CD14-positive monocyte (primary cell): ENCODE measurements around the gene WEE1. TPM values are rescaled to one million over a fixed set of nuclear protein-coding genes. Genes with fewer than 3 reads are reported as not detected.

ENCODE experiments used
- DNase-seq, 3 donors: peaks; one replicate each; pipeline ENCODE4 v3.0.0-alpha.2; 2011 to 2022
- H2AFZ ChIP-seq: 2 replicates; pipeline ENCODE4 v1.6.0; 2012; ENCODE audit warnings: mild to moderate bottlenecking, low read depth, low read length, inconsistent platforms; ENCODE audit not compliant: insufficient read depth, poor library complexity, severe bottlenecking
- H3K27ac ChIP-seq, 2 donors: 1 replicate in 1 of 2; 2 replicates in 1 of 2; pipeline ENCODE4 v1.5.1; 2012 to 2013; ENCODE audit warnings: low read length in 2 of 2, control low read depth in 1 of 2, inconsistent platforms in 1 of 2, low read depth in 1 of 2, mild to moderate bottlenecking in 1 of 2
- H3K27me3 ChIP-seq, 2 donors: one replicate each; pipeline versions ENCODE4 v1.6.0 to v1.6.1; 2011 to 2013; ENCODE audit warnings: low read length in 2 of 2; ENCODE audit not compliant: control insufficient read depth in 2 of 2, insufficient read depth in 2 of 2
- H3K36me3 ChIP-seq, 2 donors: replicated peaks in 1 of 2; 1 replicate in 1 of 2; 2 replicates in 1 of 2; pipeline versions ENCODE4 v1.5.1 to v1.6.1; 2012 to 2013; ENCODE audit warnings: low read length in 2 of 2, control low read depth in 1 of 2, inconsistent platforms in 1 of 2, mild to moderate bottlenecking in 1 of 2; ENCODE audit not compliant: insufficient read depth in 2 of 2, control insufficient read depth in 1 of 2
- H3K4me1 ChIP-seq, 2 donors: 1 replicate in 1 of 2; 2 replicates in 1 of 2; pipeline versions ENCODE4 v1.5.1 to v1.6.1; 2012 to 2013; ENCODE audit warnings: low read length in 2 of 2, control low read depth in 1 of 2, inconsistent platforms in 1 of 2, mild to moderate bottlenecking in 1 of 2, moderate library complexity in 1 of 2; ENCODE audit not compliant: insufficient read depth in 2 of 2, control insufficient read depth in 1 of 2
- H3K4me2 ChIP-seq: replicated peaks from 2 replicates; pipeline ENCODE3; 2012; ENCODE audit warnings: low read length, moderate library complexity, mild to moderate bottlenecking; ENCODE audit not compliant: poor library complexity, severe bottlenecking; ENCODE audit errors: extremely low read depth
- H3K4me3 ChIP-seq, 3 experiments: fragments of 200-600 bp in 1 of 3; sonication (generic) in 1 of 3; replicated peaks in 1 of 3; 1 replicate in 2 of 3; 2 replicates in 1 of 3; pipeline ENCODE4 v1.5.1; 2011 to 2013; ENCODE audit warnings: low read length in 3 of 3, mild to moderate bottlenecking in 3 of 3, control low read depth in 2 of 3, low read depth in 2 of 3, inconsistent platforms in 1 of 3, moderate library complexity in 1 of 3
- H3K79me2 ChIP-seq: 2 replicates; pipeline ENCODE4 v1.6.0; 2012; ENCODE audit warnings: mild to moderate bottlenecking, control low read depth, inconsistent platforms, low read length, moderate library complexity; ENCODE audit not compliant: insufficient read depth
- H3K9ac ChIP-seq: 2 replicates; pipeline ENCODE4 v1.6.0; 2017; ENCODE audit warnings: low read length, mild to moderate bottlenecking; ENCODE audit not compliant: insufficient read depth, poor library complexity, severe bottlenecking
- H3K9me3 ChIP-seq, 2 donors: replicated peaks in 1 of 2; 1 replicate in 1 of 2; 2 replicates in 1 of 2; pipeline versions ENCODE4 v1.5.1 to v1.6.1; 2012 to 2013; ENCODE audit warnings: low read length in 2 of 2, control low read depth in 1 of 2; ENCODE audit not compliant: control insufficient read depth in 1 of 2, insufficient read depth in 1 of 2
- H4K20me1 ChIP-seq: 2 replicates; pipeline ENCODE4 v1.6.0; 2012; ENCODE audit warnings: mild to moderate bottlenecking, low read length, control low read depth, moderate library complexity; ENCODE audit not compliant: insufficient read depth
- H3K27ac Mint-ChIP-seq, 7 donors: one replicate each; pipeline ENCODE4 v1.8.0; 2020; ENCODE audit warnings: mild to moderate bottlenecking in 7 of 7, mixed read lengths in 7 of 7, moderate library complexity in 6 of 7, inconsistent platforms in 2 of 7
- H3K27me3 Mint-ChIP-seq, 3 donors: one replicate each; pipeline ENCODE4 v1.8.0; 2021 to 2022; ENCODE audit warnings: low read depth in 3 of 3, mild to moderate bottlenecking in 3 of 3, mixed read lengths in 3 of 3, moderate library complexity in 3 of 3, inconsistent platforms in 1 of 3
- H3K36me3 Mint-ChIP-seq, 2 donors: one replicate each; pipeline ENCODE4 v1.8.0; 2020; ENCODE audit warnings: mixed read lengths in 2 of 2, inconsistent platforms in 1 of 2, mild to moderate bottlenecking in 1 of 2
- H3K4me1 Mint-ChIP-seq: one replicate; pipeline ENCODE4 v1.8.0; 2020; ENCODE audit warnings: mild to moderate bottlenecking, mixed read lengths
- H3K4me3 Mint-ChIP-seq, 2 donors: one replicate each; pipeline ENCODE4 v1.8.0; 2020; ENCODE audit warnings: mild to moderate bottlenecking in 2 of 2, mixed read lengths in 2 of 2, moderate library complexity in 1 of 2
- H3K9me3 Mint-ChIP-seq, 7 donors: one replicate each; pipeline ENCODE4 v1.8.0; 2020 to 2022; ENCODE audit warnings: mixed read lengths in 7 of 7, mild to moderate bottlenecking in 6 of 7, moderate library complexity in 6 of 7, inconsistent platforms in 2 of 7
- CTCF ChIP-seq: fragments of 200-600 bp; IDR thresholded peaks from one replicate; pipeline ENCODE4 v1.8.0; 2022; ENCODE audit warnings: antibody characterized with exemption, mild to moderate bottlenecking
- WGBS: methylation state at CpG from one replicate; pipeline ENCODE4 v1.1.5; 2013; ENCODE audit warnings: missing lambda C conversion rate; ENCODE audit not compliant: insufficient coverage; 5-methylcytosine and 5-hydroxymethylcytosine counted together
- intact Hi-C, 2 donors: fragments of 100-400 bp; cut with micrococcal nuclease; formaldehyde crosslinking; loops; one replicate each; pipeline versions ENCODE4 v1.15.0 to v1.15.1; 2023
- polyA plus RNA-seq, 3 donors: library from polyadenylated mRNA; depleted of rRNA in 1 of 3; unstranded in 2 of 3; stranded (reverse) in 1 of 3; fragments of 300-500 nt in 2 of 3; fragments of >200 nt in 1 of 3; fragmentation: Illumina TruSeq in 2 of 3; gene quantifications; 1 replicate in 2 of 3; 2 replicates in 1 of 3; pipeline ENCODE4 v1.2.3, GENCODE V29; 2012 to 2021

The WEE1 gene
- polyA plus RNA-seq, 3 donors, result 0.05 to 0.41 (median 0.22) TPM

DNA sequence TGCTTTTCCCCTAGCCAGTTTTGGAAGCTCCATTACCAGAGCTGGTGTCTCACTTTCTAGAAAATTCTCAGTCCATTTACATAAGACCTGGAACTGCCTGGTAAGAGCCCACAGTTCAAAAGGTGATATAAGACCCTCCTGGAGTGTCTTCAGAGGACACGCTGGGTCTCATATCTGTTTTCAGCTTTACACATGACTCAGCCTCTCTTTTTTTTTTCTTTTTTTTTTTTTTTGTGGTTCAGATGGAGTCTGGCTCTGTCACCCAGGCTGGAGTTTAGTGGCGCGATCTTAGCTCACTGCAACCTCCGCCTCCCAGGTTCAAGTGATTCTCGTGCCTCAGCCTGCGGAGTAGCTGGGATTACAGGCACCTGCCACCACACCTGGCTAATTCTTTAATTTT lies 30.7 kb downstream of the WEE1 start:
- Histone ChIP-seq H2AFZ (no peak overlapping the region), H3K9ac (no peak overlapping the region), H3K4me1 (peaks cover 20 to 23% of the 10 kb centered on the region in 2 donors), H3K79me2 (no peaks in the 10 kb centered on the region), H3K27me3 (no peaks in the 10 kb centered on the region), H3K9me3 (no peaks in the 10 kb centered on the region), H3K27ac (no peak overlapping the region), H4K20me1 (no peaks in the 10 kb centered on the region), H3K4me2 (no peak overlapping the region), H3K36me3 (no peaks in the 10 kb centered on the region), H3K4me3 (no peak overlapping the region)
- no peak for TF ChIP-seq CTCF
- Mint-ChIP-seq H3K9me3 (no peaks in the 10 kb centered on the region), H3K36me3 (no peaks in the 10 kb centered on the region), H3K4me3 (no peak overlapping the region), H3K27me3 (peaks cover 0 to 3% (median 2%) of the 10 kb centered on the region in 3 donors), H3K27ac (no peak overlapping the region), H3K4me1 (peaks cover 24% of the 10 kb centered on the region)
- intact Hi-C loops, result no loop called here
- WGBS, result no CpG with 5 or more reads among the region's 6 CpGs
- DNase-seq, result no peak

DNA sequence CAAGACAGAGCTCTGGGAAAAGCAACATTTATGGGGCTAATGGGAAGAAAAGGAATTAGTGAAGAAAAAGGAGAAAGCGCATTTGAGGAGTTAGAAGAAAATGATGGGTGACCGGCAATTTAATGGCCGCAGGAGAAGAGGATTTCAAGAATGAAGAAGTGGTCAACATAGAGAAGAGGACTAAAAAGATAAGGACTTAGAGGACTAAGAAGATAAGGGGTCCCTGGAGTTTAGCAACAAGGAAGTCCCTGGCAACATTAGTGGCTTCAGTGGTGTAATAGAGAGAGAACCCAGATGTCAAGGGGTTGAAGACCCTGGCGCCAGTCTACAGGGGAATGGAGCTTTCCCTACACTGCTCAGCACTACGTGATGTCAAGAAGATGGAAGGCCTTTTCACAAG lies 32.3 kb downstream of the WEE1 start:
- DNase-seq, result no peak
- 84% methylated on average over 5 of the region's 5 CpGs for WGBS
- TF ChIP-seq CTCF, result no peak
- no peaks in the 10 kb centered on the region for H3K36me3 ChIP-seq
- intact Hi-C loops, result no loop called here
- H3K4me1 ChIP-seq, result peaks cover 12 to 15% of the 10 kb centered on the region in 2 donors
- no peak overlapping the region for H3K4me2 ChIP-seq
- no peaks in the 10 kb centered on the region for H4K20me1 ChIP-seq
- H3K27me3 ChIP-seq, result no peaks in the 10 kb centered on the region
- H3K27ac ChIP-seq, result no peak overlapping the region
- no peaks in the 10 kb centered on the region for H3K9me3 ChIP-seq
- Mint-ChIP-seq H3K4me1 (peaks cover 17% of the 10 kb centered on the region), H3K27me3 (peaks cover 0 to 6% (median 6%) of the 10 kb centered on the region in 3 donors), H3K36me3 (no peaks in the 10 kb centered on the region), H3K4me3 (no peak overlapping the region), H3K9me3 (no peaks in the 10 kb centered on the region), H3K27ac (no peak overlapping the region)
- H2AFZ ChIP-seq, result no peak overlapping the region
- H3K9ac ChIP-seq, result no peak overlapping the region
- no peak overlapping the region for H3K4me3 ChIP-seq
- H3K79me2 ChIP-seq, result no peaks in the 10 kb centered on the region
